DMS153 (cell line): ENCODE data around the gene ZNF438.

Experiments
- DNase-seq: peaks from one replicate; lab custom pipeline; 2025; lab: John Stamatoyannopoulos, UW

ZNF438 gene

GRCh38 chr10:31013331-31013730, 18.3 kb downstream of the ZNF438 start:
- DNase-seq, result no peak

GRCh38 chr10:31011665-31012022, 20.0 kb downstream of the ZNF438 start:
- DNase-seq, result no peak

GRCh38 chr10:31011017-31011664, 20.5 kb downstream of the ZNF438 start:
- no peak for DNase-seq

GRCh38 chr10:31010062-31010461, 21.6 kb downstream of the ZNF438 start:
- DNase-seq, result no peak

- DNase-seq, result no peak
Measured at GRCh38 chr10:31005895-31006294, 25.8 kb downstream of the ZNF438 start.

GRCh38 chr10:31004611-31005193, 27.0 kb downstream of the ZNF438 start:
- DNase-seq, result no peak

GRCh38 chr10:31001740-31002139, 29.9 kb downstream of the ZNF438 start:
- DNase-seq, result no peak

- DNase-seq, result no peak
Measured at GRCh38 chr10:31000867-31001266, 30.8 kb downstream of the ZNF438 start.

- DNase-seq, result no peak
Measured at GRCh38 chr10:31000071-31000782, 31.4 kb downstream of the ZNF438 start.

GRCh38 chr10:30999070-30999712, 32.5 kb downstream of the ZNF438 start:
- no peak for DNase-seq

- no peak for DNase-seq
Measured at GRCh38 chr10:30997536-30998235, 34.0 kb downstream of the ZNF438 start.

- no peak for DNase-seq
Measured at GRCh38 chr10:30996481-30997005, 35.1 kb downstream of the ZNF438 start.

- DNase-seq, result no peak
Measured at GRCh38 chr10:30995081-30995770, 36.4 kb downstream of the ZNF438 start.

GRCh38 chr10:30993155-30993554, 38.5 kb downstream of the ZNF438 start:
- DNase-seq, result no peak

GRCh38 chr10:30992681-30993080, 39.0 kb downstream of the ZNF438 start:
- no peak for DNase-seq

- no peak for DNase-seq
Measured at GRCh38 chr10:30991647-30992011, 40.0 kb downstream of the ZNF438 start.

GRCh38 chr10:30990971-30991646, 40.6 kb downstream of the ZNF438 start:
- no peak for DNase-seq

GRCh38 chr10:30990351-30990750, 41.3 kb downstream of the ZNF438 start:
- DNase-seq, result no peak

GRCh38 chr10:30988831-30989435, 42.7 kb downstream of the ZNF438 start:
- no peak for DNase-seq

- no peak for DNase-seq
Measured at GRCh38 chr10:30987463-30987862, 44.2 kb downstream of the ZNF438 start.
